DND-41 (cell line): ENCODE data around the gene FNBP1L.

Experiments used
- ATAC-seq: fragments of 200-7000 bp; cut with Tn5 transposase; 3 replicates; pipeline ENCODE4 v1.9.1; 2021; ENCODE audit warnings: low read depth; ENCODE audit not compliant: insufficient read depth
- DNase-seq: peaks from one replicate; pipeline ENCODE4 v3.0.0-alpha.2; 2020
- H2AFZ ChIP-seq: 2 replicates; pipeline ENCODE4 v1.6.0; 2012; ENCODE audit warnings: low read depth, low read length
- H3K27ac ChIP-seq: 2 replicates; pipeline ENCODE4 v1.5.1; 2012; ENCODE audit warnings: low read length, inconsistent platforms
- H3K27me3 ChIP-seq: fragments of 200-600 bp; sonication (generic); 2 replicates; pipeline ENCODE4 v1.6.0; 2012; ENCODE audit warnings: low read length, mild to moderate bottlenecking, inconsistent platforms; ENCODE audit not compliant: insufficient read depth, poor library complexity
- H3K36me3 ChIP-seq: 2 replicates; pipeline ENCODE4 v1.5.1; 2012; ENCODE audit warnings: low read length, inconsistent platforms; ENCODE audit not compliant: insufficient read depth
- H3K4me1 ChIP-seq: 2 replicates; pipeline ENCODE4 v1.5.1; 2012; ENCODE audit warnings: mild to moderate bottlenecking, low read length; ENCODE audit not compliant: insufficient read depth
- H3K4me2 ChIP-seq: 2 replicates; pipeline ENCODE4 v1.6.0; 2012; ENCODE audit warnings: mild to moderate bottlenecking, moderate library complexity, low read length, inconsistent platforms; ENCODE audit not compliant: insufficient read depth
- H3K4me3 ChIP-seq, 2 experiments: fragments of 200-600 bp in 1 of 2; shearing (Covaris generic) in 1 of 2; 2 replicates each; pipeline ENCODE4 v1.5.1; 2012 to 2016; ENCODE audit warnings: inconsistent platforms in 2 of 2, low read length in 2 of 2, mild to moderate bottlenecking in 2 of 2, low read depth in 1 of 2, moderate library complexity in 1 of 2
- H3K79me2 ChIP-seq: 2 replicates; pipeline ENCODE4 v1.6.0; 2012; ENCODE audit warnings: low read length, inconsistent platforms; ENCODE audit not compliant: insufficient read depth
- H3K9ac ChIP-seq: 2 replicates; pipeline ENCODE4 v1.6.0; 2012; ENCODE audit warnings: low read depth, mild to moderate bottlenecking, inconsistent platforms, low read length, moderate library complexity
- H3K9me3 ChIP-seq: 2 replicates; pipeline ENCODE4 v1.5.1; 2012; ENCODE audit warnings: low read length, moderate library complexity, mild to moderate bottlenecking, inconsistent platforms; ENCODE audit not compliant: insufficient read depth, severe bottlenecking
- H4K20me1 ChIP-seq: 2 replicates; pipeline ENCODE4 v1.6.0; 2012; ENCODE audit warnings: low read length; ENCODE audit not compliant: insufficient read depth
- EZH2 ChIP-seq: IDR thresholded peaks from 3 replicates; pipeline ENCODE4 v1.6.1; 2012; ENCODE audit warnings: borderline replicate concordance, low read depth, mild to moderate bottlenecking, moderate library complexity, low read length, inconsistent platforms; ENCODE audit not compliant: severe bottlenecking
- TF ChIP-seq, protein P1 (sequence below): IDR thresholded peaks from 2 replicates; pipeline ENCODE4 v1.5.1; 2012; ENCODE audit warnings: borderline replicate concordance, low read length, moderate library complexity, mild to moderate bottlenecking; ENCODE audit not compliant: poor library complexity, severe bottlenecking; ENCODE audit errors: extremely low read depth

FNBP1L gene

DNA sequence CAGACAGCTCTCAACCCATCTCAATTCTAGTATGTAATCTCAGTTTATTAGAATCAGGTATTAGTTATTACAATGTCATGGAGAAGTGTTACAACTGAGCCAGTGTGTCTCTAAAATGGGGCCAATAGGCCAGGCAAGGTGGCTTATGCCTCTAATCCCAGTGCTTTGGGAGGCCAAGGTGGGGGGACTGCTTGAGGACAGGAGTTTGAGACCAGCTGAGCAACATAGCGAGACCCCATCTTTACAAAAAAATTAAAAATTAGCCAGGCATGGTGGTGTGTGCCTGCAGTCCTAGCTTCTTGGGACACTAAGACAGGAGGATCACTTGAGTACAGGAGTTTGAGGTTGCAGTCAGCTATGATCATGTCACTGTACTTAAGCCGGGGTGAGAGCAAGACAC lies 128.8 kb downstream of the FNBP1L start:
- Histone ChIP-seq H2AFZ (no peak overlapping the region), H3K9me3 (no peaks in the 10 kb centered on the region), H3K4me3 (no peak overlapping the region), H3K4me2 (no peak overlapping the region), H3K27ac (no peak overlapping the region), H3K4me1 (no peaks in the 10 kb centered on the region), H3K9ac (no peak overlapping the region), H3K79me2 (no peaks in the 10 kb centered on the region), H4K20me1 (no peaks in the 10 kb centered on the region), H3K36me3 (no peaks in the 10 kb centered on the region), H3K27me3 (no peaks in the 10 kb centered on the region)
- DNase-seq (no peak), ATAC-seq (no peak)
- TF ChIP-seq, protein P1, sequence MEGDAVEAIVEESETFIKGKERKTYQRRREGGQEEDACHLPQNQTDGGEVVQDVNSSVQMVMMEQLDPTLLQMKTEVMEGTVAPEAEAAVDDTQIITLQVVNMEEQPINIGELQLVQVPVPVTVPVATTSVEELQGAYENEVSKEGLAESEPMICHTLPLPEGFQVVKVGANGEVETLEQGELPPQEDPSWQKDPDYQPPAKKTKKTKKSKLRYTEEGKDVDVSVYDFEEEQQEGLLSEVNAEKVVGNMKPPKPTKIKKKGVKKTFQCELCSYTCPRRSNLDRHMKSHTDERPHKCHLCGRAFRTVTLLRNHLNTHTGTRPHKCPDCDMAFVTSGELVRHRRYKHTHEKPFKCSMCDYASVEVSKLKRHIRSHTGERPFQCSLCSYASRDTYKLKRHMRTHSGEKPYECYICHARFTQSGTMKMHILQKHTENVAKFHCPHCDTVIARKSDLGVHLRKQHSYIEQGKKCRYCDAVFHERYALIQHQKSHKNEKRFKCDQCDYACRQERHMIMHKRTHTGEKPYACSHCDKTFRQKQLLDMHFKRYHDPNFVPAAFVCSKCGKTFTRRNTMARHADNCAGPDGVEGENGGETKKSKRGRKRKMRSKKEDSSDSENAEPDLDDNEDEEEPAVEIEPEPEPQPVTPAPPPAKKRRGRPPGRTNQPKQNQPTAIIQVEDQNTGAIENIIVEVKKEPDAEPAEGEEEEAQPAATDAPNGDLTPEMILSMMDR = no peak
- no peak for TF ChIP-seq EZH2

DNA sequence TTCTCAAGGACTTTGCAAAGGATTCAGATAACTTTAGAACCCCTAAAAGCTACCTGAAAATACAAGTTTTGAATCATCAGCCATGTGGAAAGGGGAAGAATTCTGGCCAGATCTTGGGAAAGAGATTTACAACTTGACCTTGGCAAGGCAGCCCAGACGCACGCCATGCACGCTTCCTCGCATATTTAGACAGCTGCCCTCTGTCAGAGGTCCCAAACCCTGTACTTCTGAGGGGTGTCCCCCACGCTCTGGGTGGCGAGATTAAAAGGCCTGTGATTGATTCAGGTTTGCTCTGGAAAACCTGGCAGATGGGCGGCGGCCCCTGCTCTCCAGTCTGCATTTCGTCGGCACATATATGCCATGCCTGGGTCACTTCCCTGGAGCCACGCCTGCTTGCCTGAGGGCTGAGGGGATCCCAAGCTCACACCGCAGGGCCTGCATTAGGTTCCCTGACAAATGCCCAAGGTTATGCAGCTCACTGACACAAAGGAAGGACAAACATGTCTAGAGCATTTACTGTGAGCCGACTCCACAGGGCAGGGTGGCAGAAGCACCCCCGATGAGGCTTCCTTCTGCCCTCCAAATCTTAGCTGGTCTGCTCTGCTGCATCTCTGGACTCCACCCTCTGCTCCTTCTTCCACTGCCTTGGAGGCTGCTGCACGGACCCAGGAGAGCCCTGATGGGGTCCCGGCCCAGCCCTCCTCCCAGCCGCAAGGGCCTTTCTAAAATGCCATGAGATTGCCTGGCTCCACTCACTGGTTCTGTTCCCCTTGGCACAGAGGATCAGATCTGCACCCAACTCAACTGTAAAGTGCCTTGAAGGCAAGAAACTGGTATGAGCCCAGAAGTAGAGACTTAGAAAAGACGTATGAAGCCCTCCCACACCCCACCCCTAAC lies 129.9 kb downstream of the FNBP1L start:
- DNase-seq (no peak), ATAC-seq (no peak)
- Histone ChIP-seq H4K20me1 (no peaks in the 10 kb centered on the region), H3K9ac (no peak overlapping the region), H3K27me3 (no peaks in the 10 kb centered on the region), H3K4me1 (no peaks in the 10 kb centered on the region), H3K36me3 (no peaks in the 10 kb centered on the region), H3K79me2 (no peaks in the 10 kb centered on the region), H3K4me3 (no peak overlapping the region), H3K4me2 (no peak overlapping the region), H3K9me3 (no peaks in the 10 kb centered on the region), H2AFZ (no peak overlapping the region), H3K27ac (no peak overlapping the region)
- TF ChIP-seq, protein P1 = no peak
- TF ChIP-seq EZH2 = no peak

DNA sequence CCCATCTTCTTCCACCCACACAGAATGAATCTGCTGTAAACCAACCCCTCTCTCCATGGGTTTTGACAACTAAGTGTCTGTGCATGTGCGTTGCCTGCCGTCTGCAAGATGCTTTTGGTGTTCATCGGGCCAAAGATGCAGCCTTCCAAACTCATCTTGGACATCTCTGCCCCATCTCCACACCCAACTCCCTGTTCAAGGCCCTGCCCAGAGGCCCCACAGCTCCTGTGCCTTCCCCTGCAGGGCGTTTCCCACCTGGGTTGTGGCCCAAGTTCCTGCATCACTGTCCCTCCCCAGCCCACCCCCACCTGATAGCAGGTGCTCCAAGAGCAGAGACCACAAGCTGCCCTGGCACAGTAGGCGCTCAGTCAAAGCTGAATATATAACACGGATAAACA lies 130.5 kb downstream of the FNBP1L start:
- Histone ChIP-seq H3K27me3 (no peaks in the 10 kb centered on the region), H3K79me2 (no peaks in the 10 kb centered on the region), H3K4me2 (no peak overlapping the region), H4K20me1 (no peaks in the 10 kb centered on the region), H3K9me3 (no peaks in the 10 kb centered on the region), H3K36me3 (no peaks in the 10 kb centered on the region), H2AFZ (no peak overlapping the region), H3K9ac (no peak overlapping the region), H3K4me1 (no peaks in the 10 kb centered on the region), H3K27ac (no peak overlapping the region), H3K4me3 (no peak overlapping the region)
- ATAC-seq (no peak), DNase-seq (no peak)
- no peak for TF ChIP-seq EZH2
- TF ChIP-seq, protein P1 = no peak
